Activated B cell treated with CpG ODN at 0.5 μM for 24 hours (primary cell): ENCODE measurements around the gene TRMT44. TPM values are rescaled to one million over a fixed set of nuclear protein-coding genes. Genes with fewer than 3 reads are reported as not detected.

Source experiments
- ATAC-seq: fragments of 200-7000 bp; cut with Tn5 transposase; one replicate; pipeline ENCODE4 v1.10.0; 2021; ENCODE audit warnings: low read depth, mild to moderate bottlenecking, moderate library complexity
- CTCF ChIA-PET: fragments of 350-600 bp; sonication (Branson Sonifier 250); formaldehyde crosslinking; loops from one replicate; lab custom pipeline; 2021; ENCODE audit warnings: antibody characterized with exemption; lab: Charles Lee
- POLR2A ChIA-PET: fragments of 350-600 bp; sonication (Branson Sonifier 250); formaldehyde crosslinking; loops from one replicate; lab custom pipeline; 2021; ENCODE audit warnings: antibody characterized with exemption; lab: Charles Lee
- DNase-seq: peaks from one replicate; pipeline ENCODE4 v3.0.0; 2022
- H3K27ac Mint-ChIP-seq: one replicate; pipeline ENCODE4 v1.8.0; 2020; ENCODE audit warnings: mixed read lengths
- H3K27me3 Mint-ChIP-seq: one replicate; pipeline ENCODE4 v1.8.0; 2021; ENCODE audit warnings: mixed read lengths
- H3K36me3 Mint-ChIP-seq: one replicate; pipeline ENCODE4 v1.8.0; 2021; ENCODE audit warnings: low read depth, mixed read lengths
- H3K4me1 Mint-ChIP-seq: one replicate; pipeline ENCODE4 v1.8.0; 2021; ENCODE audit warnings: mixed read lengths
- H3K4me3 Mint-ChIP-seq: one replicate; pipeline ENCODE4 v1.8.0; 2020; ENCODE audit warnings: mild to moderate bottlenecking, mixed read lengths
- H3K9me3 Mint-ChIP-seq: one replicate; pipeline ENCODE4 v1.8.0; 2020; ENCODE audit warnings: mixed read lengths
- CTCF ChIP-seq: fragments of 200-600 bp; IDR thresholded peaks from one replicate; pipeline ENCODE4 v1.8.0; 2022; ENCODE audit warnings: antibody characterized with exemption, mild to moderate bottlenecking
- intact Hi-C: fragments of 100-400 bp; cut with micrococcal nuclease; formaldehyde crosslinking; loops from one replicate; pipeline ENCODE4 v1.15.1; 2024
- total RNA-seq: library from RNA; stranded (reverse); gene quantifications from 2 replicates; pipeline ENCODE4 v1.2.3, GENCODE V29; 2022

Gene TRMT44
- total RNA-seq, 1 donor from 2014 or later, result 33.8 TPM

- H3K27ac Mint-ChIP-seq, result no peak overlapping the region
- no peaks in the 10 kb centered on the region for H3K27me3 Mint-ChIP-seq
- CTCF ChIA-PET, result no interaction called here
- peaks cover 5% of the 10 kb centered on the region for H3K36me3 Mint-ChIP-seq
- no peak for TF ChIP-seq CTCF
- H3K4me1 Mint-ChIP-seq, result no peaks in the 10 kb centered on the region
- no peak for DNase-seq
- H3K4me3 Mint-ChIP-seq, result no peak overlapping the region
- no peak for ATAC-seq
- peaks cover 7% of the 10 kb centered on the region for H3K9me3 Mint-ChIP-seq
- POLR2A ChIA-PET, result no interaction called here
- intact Hi-C loops, result no loop called here
Measured at GRCh38 chr4:8494218-8494617, 53.6 kb downstream of the TRMT44 start.

GRCh38 chr4:8494983-8495548 is 54.5 kb downstream of the TRMT44 start:
- H3K36me3 Mint-ChIP-seq, result peaks cover 5% of the 10 kb centered on the region
- no peak for TF ChIP-seq CTCF
- intact Hi-C loops, result no loop called here
- no peak overlapping the region for H3K4me3 Mint-ChIP-seq
- ChIA-PET CTCF (no interaction called here), POLR2A (no interaction called here)
- peaks cover 7% of the 10 kb centered on the region for H3K9me3 Mint-ChIP-seq
- no peaks in the 10 kb centered on the region for H3K27me3 Mint-ChIP-seq
- DNase-seq (no peak), ATAC-seq (no peak)
- H3K27ac Mint-ChIP-seq, result no peak overlapping the region
- no peaks in the 10 kb centered on the region for H3K4me1 Mint-ChIP-seq

GRCh38 chr4:8495803-8496202 is 55.2 kb downstream of the TRMT44 start:
- CTCF ChIA-PET, result no interaction called here
- POLR2A ChIA-PET, result no interaction called here

GRCh38 chr4:8497762-8498161 is 57.2 kb downstream of the TRMT44 start:
- ChIA-PET POLR2A (no interaction called here), CTCF (no interaction called here)
- intact Hi-C loops, result no loop called here
- ATAC-seq, result no peak
- peaks cover 7% of the 10 kb centered on the region for H3K9me3 Mint-ChIP-seq
- H3K4me1 Mint-ChIP-seq, result no peaks in the 10 kb centered on the region
- H3K27me3 Mint-ChIP-seq, result no peaks in the 10 kb centered on the region
- DNase-seq, result no peak
- peaks cover 5% of the 10 kb centered on the region for H3K36me3 Mint-ChIP-seq
- no peak overlapping the region for H3K4me3 Mint-ChIP-seq
- H3K27ac Mint-ChIP-seq, result no peak overlapping the region
- no peak for TF ChIP-seq CTCF

More at GRCh38 chr4:8495803-8496202, 55.2 kb downstream of the TRMT44 start:
- Mint-ChIP-seq H3K4me3 (no peak overlapping the region), H3K9me3 (peaks cover 7% of the 10 kb centered on the region), H3K27ac (no peak overlapping the region), H3K36me3 (peaks cover 5% of the 10 kb centered on the region), H3K4me1 (no peaks in the 10 kb centered on the region), H3K27me3 (no peaks in the 10 kb centered on the region)
- no peak for TF ChIP-seq CTCF
- DNase-seq (no peak), ATAC-seq (no peak)
- intact Hi-C loops, result no loop called here

GRCh38 chr4:8500966-8501365 is 60.4 kb downstream of the TRMT44 start:
- TF ChIP-seq CTCF, result no peak
- Mint-ChIP-seq H3K9me3 (peaks cover 13% of the 10 kb centered on the region), H3K27me3 (no peaks in the 10 kb centered on the region), H3K4me1 (no peaks in the 10 kb centered on the region), H3K36me3 (peaks cover 5% of the 10 kb centered on the region), H3K4me3 (no peak overlapping the region), H3K27ac (no peak overlapping the region)
- CTCF ChIA-PET, result no interaction called here
- ATAC-seq, result no peak
- POLR2A ChIA-PET, result no interaction called here
- DNase-seq, result no peak
- intact Hi-C loops, result no loop called here
